ENCODE results near the gene PRDM11.

Gene PRDM11

GRCh38 chr11:45178890-45179671 lies 32.6 kb downstream of the PRDM11 start:
- DNase-seq: no peak

GRCh38 chr11:45179686-45180178 lies 33.3 kb downstream of the PRDM11 start:
- DNase-seq: no peak

GRCh38 chr11:45180179-45180847 lies 33.9 kb downstream of the PRDM11 start:
- DNase-seq: no peak

GRCh38 chr11:45180848-45181192 lies 34.4 kb downstream of the PRDM11 start:
- DNase-seq: no peak

- no peak for DNase-seq
These were observed 34.9 kb downstream of the PRDM11 start for GRCh38 chr11:45181193-45181888.

- DNase-seq: no peak
These were observed 35.6 kb downstream of the PRDM11 start for GRCh38 chr11:45181889-45182550.

GRCh38 chr11:45182902-45183301 lies 36.5 kb downstream of the PRDM11 start:
- DNase-seq: no peak

GRCh38 chr11:45184640-45185039 lies 38.2 kb downstream of the PRDM11 start:
- DNase-seq: no peak

- DNase-seq: no peak
These were observed 38.8 kb downstream of the PRDM11 start for GRCh38 chr11:45185228-45185729.

GRCh38 chr11:45187375-45187774 lies 40.9 kb downstream of the PRDM11 start:
- no peak for DNase-seq

- no peak for DNase-seq
These were observed 41.7 kb downstream of the PRDM11 start for GRCh38 chr11:45188127-45188526.

GRCh38 chr11:45189230-45189629 lies 42.8 kb downstream of the PRDM11 start:
- no peak for DNase-seq

- DNase-seq: no peak
These were observed 47.3 kb downstream of the PRDM11 start for GRCh38 chr11:45193695-45194094.

GRCh38 chr11:45204761-45205160 lies 58.3 kb downstream of the PRDM11 start:
- no peak for DNase-seq

GRCh38 chr11:45205978-45206377 lies 59.5 kb downstream of the PRDM11 start:
- no peak for DNase-seq

- DNase-seq: no peak
These were observed 61.7 kb downstream of the PRDM11 start for GRCh38 chr11:45208135-45208534.

GRCh38 chr11:45209000-45209879 lies 62.8 kb downstream of the PRDM11 start:
- DNase-seq: no peak

- no peak for DNase-seq
These were observed 63.7 kb downstream of the PRDM11 start for GRCh38 chr11:45209891-45210699.

GRCh38 chr11:45210846-45211245 lies 64.4 kb downstream of the PRDM11 start:
- no peak for DNase-seq

- DNase-seq: no peak
These were observed 65.3 kb downstream of the PRDM11 start for GRCh38 chr11:45211732-45212131.
